KOPT-K1 (cell line): Measurements from ENCODE around the gene NEK8.

Experiments used
- H3K27ac ChIP-seq: fragments of 200-600 bp; sonication (generic); 2 replicates; pipeline ENCODE4 v1.5.1; 2016; ENCODE audit warnings: antibody characterized with exemption, mild to moderate bottlenecking, low read depth, low read length; ENCODE audit not compliant: poor library complexity, severe bottlenecking
- H3K36me3 ChIP-seq: fragments of 200-600 bp; sonication (generic); 2 replicates; pipeline ENCODE4 v1.5.1; 2017; ENCODE audit warnings: antibody characterized with exemption, mild to moderate bottlenecking, low read length, moderate library complexity; ENCODE audit not compliant: insufficient read depth
- H3K9me3 ChIP-seq: fragments of 200-600 bp; sonication (generic); 2 replicates; pipeline ENCODE4 v1.5.1; 2017; ENCODE audit warnings: antibody characterized with exemption, low read length, mild to moderate bottlenecking; ENCODE audit not compliant: insufficient read depth, poor library complexity, severe bottlenecking

NEK8 gene

GRCh38 chr17:28728364-28729200 lies at the start of gene NEK8:
Gene NEK8 (plus strand): TSS chr17:28728788. CDS start chr17:28728814, 26 bp downstream.
- no peaks in the 10 kb centered on the region for H3K9me3 ChIP-seq
- H3K27ac ChIP-seq, result peak within 1 kb of the TSS; percentile 94

DNA sequence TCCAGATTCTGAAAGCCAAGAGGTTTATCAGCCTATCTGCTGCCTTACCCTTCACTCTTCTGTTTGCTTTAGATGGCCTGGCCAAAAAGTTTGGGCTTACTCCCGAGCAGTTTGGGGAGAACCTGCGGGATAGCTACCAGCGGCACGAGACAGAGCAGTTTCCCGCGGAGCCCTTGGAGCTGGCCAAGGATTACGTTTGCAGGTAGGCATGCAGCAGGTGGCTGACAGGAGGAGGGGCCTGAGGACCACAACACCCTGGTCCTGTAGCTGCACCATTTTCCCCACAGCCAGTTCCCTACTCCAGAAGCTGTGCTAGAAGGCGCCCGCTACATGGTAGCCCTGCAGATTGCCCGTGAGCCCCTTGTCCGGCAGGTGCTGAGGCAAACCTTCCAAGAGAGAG lies 45.9 kb upstream of the NEK8 start:
- Histone ChIP-seq H3K27ac (no peak overlapping the region), H3K36me3 (peaks cover 99% of the 10 kb centered on the region), H3K9me3 (no peaks in the 10 kb centered on the region)

More at GRCh38 chr17:28728364-28729200, at the start of gene NEK8:
- peaks cover 22% of the 10 kb centered on the region for H3K36me3 ChIP-seq

- Histone ChIP-seq H3K36me3 (peaks cover 99% of the 10 kb centered on the region), H3K27ac (no peak overlapping the region), H3K9me3 (no peaks in the 10 kb centered on the region)
These were observed 43.6 kb upstream of the NEK8 start for GRCh38 chr17:28684963-28685362.

- Histone ChIP-seq H3K9me3 (no peaks in the 10 kb centered on the region), H3K27ac (no peak overlapping the region), H3K36me3 (peaks cover 99% of the 10 kb centered on the region)
These were observed 43.2 kb upstream of the NEK8 start for GRCh38 chr17:28685366-28685765.

- Histone ChIP-seq H3K9me3 (no peaks in the 10 kb centered on the region), H3K36me3 (peaks cover 99% of the 10 kb centered on the region), H3K27ac (no peak overlapping the region)
These were observed 42.3 kb upstream of the NEK8 start for GRCh38 chr17:28686296-28686695.

- H3K27ac ChIP-seq, result no peak overlapping the region
- H3K36me3 ChIP-seq, result peaks cover 99% of the 10 kb centered on the region
- H3K9me3 ChIP-seq, result no peaks in the 10 kb centered on the region
These were observed 40.1 kb upstream of the NEK8 start for GRCh38 chr17:28688481-28688880.

DNA sequence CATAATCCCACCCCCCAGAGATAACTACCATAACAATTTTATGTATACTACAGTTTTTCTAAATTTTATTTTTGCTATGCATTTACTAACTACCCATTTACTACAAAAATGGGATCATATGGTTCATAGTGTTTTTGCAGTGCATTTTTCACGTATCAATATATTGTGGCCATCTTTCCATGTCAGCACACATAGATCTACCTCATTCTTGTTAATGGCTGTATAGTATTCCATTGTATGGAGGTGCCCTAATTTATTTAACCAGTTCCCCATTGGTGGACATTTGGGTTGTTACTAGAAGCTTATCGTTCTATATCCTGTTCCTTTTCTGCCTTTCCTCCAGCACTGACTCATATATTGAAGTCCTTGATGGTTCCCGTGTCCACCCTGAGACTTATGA lies 39.6 kb upstream of the NEK8 start:
- H3K9me3 ChIP-seq, result no peaks in the 10 kb centered on the region
- peaks cover 99% of the 10 kb centered on the region for H3K36me3 ChIP-seq
- H3K27ac ChIP-seq, result no peak overlapping the region

GRCh38 chr17:28693869-28694268 lies 34.7 kb upstream of the NEK8 start:
- no peak overlapping the region for H3K27ac ChIP-seq
- H3K36me3 ChIP-seq, result peaks cover 100% of the 10 kb centered on the region
- no peaks in the 10 kb centered on the region for H3K9me3 ChIP-seq

GRCh38 chr17:28698253-28698941 lies 30.2 kb upstream of the NEK8 start:
- peaks cover 100% of the 10 kb centered on the region for H3K36me3 ChIP-seq

GRCh38 chr17:28700278-28700677 lies 28.3 kb upstream of the NEK8 start:
- H3K36me3 ChIP-seq, result peaks cover 100% of the 10 kb centered on the region
- H3K9me3 ChIP-seq, result no peaks in the 10 kb centered on the region
- no peak overlapping the region for H3K27ac ChIP-seq

More at GRCh38 chr17:28698253-28698941, 30.2 kb upstream of the NEK8 start:
- Histone ChIP-seq H3K27ac (no peak overlapping the region), H3K9me3 (no peaks in the 10 kb centered on the region)

GRCh38 chr17:28700830-28701492 lies 27.6 kb upstream of the NEK8 start:
- H3K36me3 ChIP-seq, result peaks cover 100% of the 10 kb centered on the region

GRCh38 chr17:28702026-28702751 lies 26.4 kb upstream of the NEK8 start:
- Histone ChIP-seq H3K27ac (no peak overlapping the region), H3K9me3 (no peaks in the 10 kb centered on the region), H3K36me3 (peaks cover 94% of the 10 kb centered on the region)

More at GRCh38 chr17:28700830-28701492, 27.6 kb upstream of the NEK8 start:
- no peaks in the 10 kb centered on the region for H3K9me3 ChIP-seq
- H3K27ac ChIP-seq, result no peak overlapping the region

DNA sequence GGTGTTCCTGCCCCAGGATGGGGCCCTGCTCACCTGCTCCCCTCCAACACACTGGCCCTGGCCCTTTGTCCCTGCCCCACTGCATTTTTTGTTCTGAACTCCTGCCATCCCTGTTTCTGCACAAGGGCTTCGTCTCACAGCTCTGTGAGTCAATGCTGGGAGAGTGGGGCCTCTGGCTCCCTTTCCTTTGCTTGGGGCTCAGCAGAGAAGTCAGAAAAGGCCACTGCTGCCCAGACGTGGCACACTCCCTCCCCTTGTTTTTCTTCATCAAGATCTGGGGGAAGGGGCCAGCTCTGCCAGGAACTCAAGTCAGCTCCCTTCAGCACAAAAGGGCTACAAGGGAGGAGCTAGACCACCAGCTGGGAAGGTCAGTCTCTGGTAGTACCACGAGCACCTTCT lies 25.8 kb upstream of the NEK8 start:
- H3K36me3 ChIP-seq, result peaks cover 89% of the 10 kb centered on the region
- no peaks in the 10 kb centered on the region for H3K9me3 ChIP-seq
- no peak overlapping the region for H3K27ac ChIP-seq

GRCh38 chr17:28703552-28704218 lies 24.9 kb upstream of the NEK8 start:
- peaks cover 79% of the 10 kb centered on the region for H3K36me3 ChIP-seq
- H3K9me3 ChIP-seq, result no peaks in the 10 kb centered on the region
- H3K27ac ChIP-seq, result no peak overlapping the region
